ENCODE measurements around the gene TMEM151A. TPM values are rescaled to one million over a fixed set of nuclear protein-coding genes. Genes with fewer than 3 reads are reported as not detected.
A peak's percentile ranks its signal among the peaks of the same experiment; 100 is the strongest.
"Not testable (repeated sequence)": the region's sequence is repeated elsewhere in the genome, so short reads cannot be mapped to it uniquely, and the experiment has no call there.

TMEM151A gene
- total and polyA plus RNA-seq, 7 experiments from 2014 or later, result 0.11 to 0.29 TPM; not detected in 5

- CTCF ChIA-PET, result interaction anchor here (0.5 to 2.1 kb wide), 4 partner anchors 9 to 69 kb away, joined by 3 to 14 read pairs (median 4); no protein-coding TSS in a partner anchor
- peaks cover 37 to 75% (median 56%) of the 10 kb centered on the region in 7 donors for H3K4me1 Mint-ChIP-seq
- H3K27me3 ChIP-seq (ENCODE audit: control insufficient read depth in 2 of 2, insufficient read depth in 2 of 2, low read length in 2 of 2), result no peaks in the 10 kb centered on the region
- H3K4me3 Mint-ChIP-seq, result peak overlapping the region; percentile 37 to 89 (median 83)
- H3K9me3 Mint-ChIP-seq, result peaks cover 0 to 5% (median 0%) of the 10 kb centered on the region in 11 donors
- H3K36me3 ChIP-seq (ENCODE audit: control insufficient read depth in 2 of 3, insufficient read depth in 3 of 3, low read length in 3 of 3), result no peaks in the 10 kb centered on the region
- intact Hi-C loops (cut with micrococcal nuclease), result loop anchor here in 1 of 2 donors (1.0 to 5.0 kb wide), 2 partner anchors 28 to 1190 kb away; partner anchors contain the start of genes BRMS1, CDK2AP2 and PITPNM1
- peak overlapping the region; percentile 54 for H3K4me3 ChIP-seq (ENCODE audit: low read length)
- peak overlapping the region; percentile 88 to 100 (median 99) for H3K27ac Mint-ChIP-seq
- POLR2A ChIA-PET, result interaction anchor here (0.9 to 2.9 kb wide), 15 partner anchors 9 to 893 kb away, joined by 3 to 26 read pairs (median 4); partner anchors contain the start of genes B4GAT1, BRMS1, MRPL11 and MUS81
- ATAC-seq (no peak), DNase-seq (peak in 7 of 9 donors; percentile 58 to 75 (median 65))
- peaks cover 0 to 9% (median 0%) of the 10 kb centered on the region in 5 donors for H3K27me3 Mint-ChIP-seq
- H3K27ac ChIP-seq (ENCODE audit: low read depth, low read length), result peak overlapping the region; percentile 99
- H3K36me3 Mint-ChIP-seq, result peaks cover 0 to 12% (median 0%) of the 10 kb centered on the region in 5 donors
- H3K4me1 ChIP-seq (ENCODE audit: control insufficient read depth in 2 of 2, insufficient read depth in 2 of 2, low read length in 2 of 2), result peaks cover 33 to 60% of the 10 kb centered on the region in 2 donors
- H3K9me3 ChIP-seq (ENCODE audit: control insufficient read depth in 2 of 3, low read length in 3 of 3), result no peaks in the 10 kb centered on the region
These were observed 25.6 kb downstream of the TMEM151A start for GRCh38 chr11:66317322-66317722.

- H3K4me3 ChIP-seq (ENCODE audit: low read length), result peak overlapping the region; percentile 54
- H3K4me1 Mint-ChIP-seq, result peaks cover 39 to 78% (median 63%) of the 10 kb centered on the region in 7 donors
- peak overlapping the region; percentile 88 to 100 (median 99) for H3K27ac Mint-ChIP-seq
- H3K4me1 ChIP-seq (ENCODE audit: control insufficient read depth in 2 of 2, insufficient read depth in 2 of 2, low read length in 2 of 2), result peaks cover 32 to 60% of the 10 kb centered on the region in 2 donors
- H3K9me3 ChIP-seq (ENCODE audit: control insufficient read depth in 2 of 3, low read length in 3 of 3), result no peaks in the 10 kb centered on the region
- DNase-seq (peak in 7 of 9 donors; percentile 79 to 96 (median 86)), ATAC-seq (peak; percentile 93)
- H3K4me3 Mint-ChIP-seq, result peak overlapping the region; percentile 45 to 89 (median 83)
- no peaks in the 10 kb centered on the region for H3K27me3 ChIP-seq (ENCODE audit: control insufficient read depth in 2 of 2, insufficient read depth in 2 of 2, low read length in 2 of 2)
- ChIA-PET CTCF (interaction anchor here (1.0 to 2.1 kb wide), 3 partner anchors 9 to 69 kb away, joined by 3 to 14 read pairs (median 4); no protein-coding TSS in a partner anchor), POLR2A (interaction anchor here (0.6 to 2.9 kb wide), 17 partner anchors 9 to 894 kb away, joined by 3 to 26 read pairs (median 4); partner anchors contain the start of genes B4GAT1, BRMS1, MUS81 and SLC29A2)
- H3K36me3 ChIP-seq (ENCODE audit: control insufficient read depth in 2 of 3, insufficient read depth in 3 of 3, low read length in 3 of 3), result no peaks in the 10 kb centered on the region
- peaks cover 0 to 9% (median 0%) of the 10 kb centered on the region in 5 donors for H3K27me3 Mint-ChIP-seq
- H3K36me3 Mint-ChIP-seq, result peaks cover 0 to 12% (median 0%) of the 10 kb centered on the region in 5 donors
- peak overlapping the region; percentile 99 for H3K27ac ChIP-seq (ENCODE audit: low read depth, low read length)
- intact Hi-C loops (cut with micrococcal nuclease), result loop anchor here in 1 of 2 donors (1.0 to 5.0 kb wide), 3 partner anchors 10 to 1189 kb away; partner anchors contain the start of genes BRMS1, CDK2AP2 and PITPNM1
- peaks cover 0 to 5% (median 0%) of the 10 kb centered on the region in 11 donors for H3K9me3 Mint-ChIP-seq
These were observed 26.3 kb downstream of the TMEM151A start for GRCh38 chr11:66317723-66318599.

GRCh38 chr11:66318600-66318970, 26.9 kb downstream of the TMEM151A start:
- CTCF ChIA-PET, result interaction anchor here (0.6 to 2.1 kb wide), 3 partner anchors 8 to 1618 kb away, joined by 3 to 14 read pairs (median 3); no protein-coding TSS in a partner anchor
- intact Hi-C loops (cut with micrococcal nuclease), result loop anchor here in 1 of 2 donors (1.0 to 5.0 kb wide), 2 partner anchors 10 to 1189 kb away; partner anchors contain the start of genes CDK2AP2 and PITPNM1
- Mint-ChIP-seq H3K27ac (peak overlapping the region; percentile 88 to 100 (median 99)), H3K36me3 (peaks cover 0 to 12% (median 0%) of the 10 kb centered on the region in 5 donors), H3K4me3 (peak overlapping the region; percentile 45 to 89 (median 83)), H3K9me3 (peaks cover 0 to 7% (median 0%) of the 10 kb centered on the region in 11 donors), H3K4me1 (peaks cover 39 to 82% (median 68%) of the 10 kb centered on the region in 7 donors), H3K27me3 (peaks cover 0 to 9% (median 0%) of the 10 kb centered on the region in 5 donors)
- H3K27me3 ChIP-seq (ENCODE audit: control insufficient read depth in 2 of 2, insufficient read depth in 2 of 2, low read length in 2 of 2), result no peaks in the 10 kb centered on the region
- H3K4me3 ChIP-seq (ENCODE audit: low read length), result peak overlapping the region; percentile 31
- H3K4me1 ChIP-seq (ENCODE audit: control insufficient read depth in 2 of 2, insufficient read depth in 2 of 2, low read length in 2 of 2), result peaks cover 27 to 54% of the 10 kb centered on the region in 2 donors
- H3K9me3 ChIP-seq (ENCODE audit: control insufficient read depth in 2 of 3, low read length in 3 of 3), result no peaks in the 10 kb centered on the region
- POLR2A ChIA-PET, result interaction anchor here (0.6 to 2.9 kb wide), 9 partner anchors 8 to 817 kb away, joined by 3 to 26 read pairs (median 4); partner anchors contain the start of genes BRMS1, MUS81, SLC29A2 and YIF1A
- H3K27ac ChIP-seq (ENCODE audit: low read depth, low read length), result peak overlapping the region; percentile 99
- ATAC-seq, result no peak
- H3K36me3 ChIP-seq (ENCODE audit: control insufficient read depth in 2 of 3, insufficient read depth in 3 of 3, low read length in 3 of 3), result no peaks in the 10 kb centered on the region
- DNase-seq, result no peak

- DNase-seq; H3K27ac ChIP-seq (ENCODE audit: low read depth, low read length); H3K4me3 ChIP-seq (ENCODE audit: low read length); H3K9me3 ChIP-seq (ENCODE audit: control insufficient read depth in 2 of 3, low read length in 3 of 3); ATAC-seq; intact Hi-C loops (cut with micrococcal nuclease); H3K9me3 Mint-ChIP-seq; H3K36me3 ChIP-seq (ENCODE audit: control insufficient read depth in 2 of 3, insufficient read depth in 3 of 3, low read length in 3 of 3); H3K27me3 Mint-ChIP-seq; H3K27me3 ChIP-seq (ENCODE audit: control insufficient read depth in 2 of 2, insufficient read depth in 2 of 2, low read length in 2 of 2): not testable (repeated sequence)
- Mint-ChIP-seq H3K36me3 (peaks cover 0 to 12% (median 0%) of the 10 kb centered on the region in 5 donors), H3K4me3 (peak overlapping the region in 4 of 10 donors; percentile 12 to 83 (median 52)), H3K27ac (peak overlapping the region in 8 of 9 donors; percentile 65 to 100 (median 99)), H3K4me1 (peaks cover 33 to 79% (median 70%) of the 10 kb centered on the region in 7 donors)
- H3K4me1 ChIP-seq (ENCODE audit: control insufficient read depth in 2 of 2, insufficient read depth in 2 of 2, low read length in 2 of 2), result peaks cover 23 to 41% of the 10 kb centered on the region in 2 donors
- CTCF ChIA-PET, result interaction anchor here (0.8 kb wide), 1 partner anchor 9 kb away, joined by 3 read pairs; no protein-coding TSS in a partner anchor
- POLR2A ChIA-PET, result interaction anchor here (0.6 kb wide), 1 partner anchor 66 kb away, joined by 3 read pairs; no protein-coding TSS in a partner anchor
These were observed 28.6 kb downstream of the TMEM151A start for GRCh38 chr11:66320289-66320688.

- intact Hi-C loops (cut with micrococcal nuclease); DNase-seq; H3K27me3 ChIP-seq (ENCODE audit: control insufficient read depth in 2 of 2, insufficient read depth in 2 of 2, low read length in 2 of 2); ATAC-seq; H3K27ac ChIP-seq (ENCODE audit: low read depth, low read length); H3K4me3 ChIP-seq (ENCODE audit: low read length); H3K9me3 ChIP-seq (ENCODE audit: control insufficient read depth in 2 of 3, low read length in 3 of 3); H3K27me3 Mint-ChIP-seq; CTCF ChIA-PET; H3K4me3 Mint-ChIP-seq; H3K9me3 Mint-ChIP-seq; H3K36me3 ChIP-seq (ENCODE audit: control insufficient read depth in 2 of 3, insufficient read depth in 3 of 3, low read length in 3 of 3): not testable (repeated sequence)
- POLR2A ChIA-PET, result interaction anchor here (0.6 kb wide), 1 partner anchor 66 kb away, joined by 3 read pairs; no protein-coding TSS in a partner anchor
- peaks cover 23 to 41% of the 10 kb centered on the region in 2 donors for H3K4me1 ChIP-seq (ENCODE audit: control insufficient read depth in 2 of 2, insufficient read depth in 2 of 2, low read length in 2 of 2)
- peak overlapping the region in 4 of 9 donors; percentile 67 to 100 (median 98) for H3K27ac Mint-ChIP-seq
- H3K4me1 Mint-ChIP-seq, result peaks cover 31 to 79% (median 69%) of the 10 kb centered on the region in 7 donors
- H3K36me3 Mint-ChIP-seq, result peaks cover 0 to 12% (median 0%) of the 10 kb centered on the region in 5 donors
These were observed 29.1 kb downstream of the TMEM151A start for GRCh38 chr11:66320748-66321147.
